Uterus (tissue), 2 donors: ENCODE results near the gene ACSL4.

ENCODE experiments used
- POLR2A ChIP-seq, 2 donors: fragments of 450-650 bp; IDR thresholded peaks; one replicate each; pipeline ENCODE4 v1.6.1; 2016; ENCODE audit warnings: antibody characterized with exemption in 2 of 2, mild to moderate bottlenecking in 1 of 2, moderate library complexity in 1 of 2
- TF ChIP-seq, protein P1 (sequence below), 4 experiments: fragments of 200-600 bp in 2 of 4; fragments of 450-650 bp in 2 of 4; sonication (generic) in 2 of 4; IDR thresholded peaks; one replicate each; pipeline ENCODE4 v1.5.1; 2016 to 2019; ENCODE audit warnings: antibody characterized with exemption in 4 of 4, mild to moderate bottlenecking in 2 of 4, moderate library complexity in 1 of 4

DNA sequence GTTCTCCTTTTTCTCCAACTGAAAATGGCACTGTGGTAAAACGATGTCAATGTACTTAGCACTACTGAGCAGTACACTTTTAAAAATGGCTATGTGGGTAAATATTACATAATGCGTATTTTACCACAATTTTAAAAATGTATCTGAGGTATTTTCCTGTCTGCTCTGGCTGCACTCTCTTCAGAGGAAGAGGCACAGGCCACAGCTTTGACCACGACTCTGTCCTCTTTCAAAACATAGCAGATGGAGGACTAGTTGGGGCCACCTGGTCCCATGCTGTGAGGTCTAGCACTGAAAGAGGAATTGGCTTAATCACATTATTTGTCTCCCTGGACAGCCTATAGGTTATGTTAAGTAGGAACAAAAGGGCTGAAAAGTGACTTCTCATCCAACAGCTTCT is 113.3 kb downstream of the ACSL4 start:
- TF ChIP-seq, protein P1, sequence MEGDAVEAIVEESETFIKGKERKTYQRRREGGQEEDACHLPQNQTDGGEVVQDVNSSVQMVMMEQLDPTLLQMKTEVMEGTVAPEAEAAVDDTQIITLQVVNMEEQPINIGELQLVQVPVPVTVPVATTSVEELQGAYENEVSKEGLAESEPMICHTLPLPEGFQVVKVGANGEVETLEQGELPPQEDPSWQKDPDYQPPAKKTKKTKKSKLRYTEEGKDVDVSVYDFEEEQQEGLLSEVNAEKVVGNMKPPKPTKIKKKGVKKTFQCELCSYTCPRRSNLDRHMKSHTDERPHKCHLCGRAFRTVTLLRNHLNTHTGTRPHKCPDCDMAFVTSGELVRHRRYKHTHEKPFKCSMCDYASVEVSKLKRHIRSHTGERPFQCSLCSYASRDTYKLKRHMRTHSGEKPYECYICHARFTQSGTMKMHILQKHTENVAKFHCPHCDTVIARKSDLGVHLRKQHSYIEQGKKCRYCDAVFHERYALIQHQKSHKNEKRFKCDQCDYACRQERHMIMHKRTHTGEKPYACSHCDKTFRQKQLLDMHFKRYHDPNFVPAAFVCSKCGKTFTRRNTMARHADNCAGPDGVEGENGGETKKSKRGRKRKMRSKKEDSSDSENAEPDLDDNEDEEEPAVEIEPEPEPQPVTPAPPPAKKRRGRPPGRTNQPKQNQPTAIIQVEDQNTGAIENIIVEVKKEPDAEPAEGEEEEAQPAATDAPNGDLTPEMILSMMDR (IDR thresholded peaks at IDR 0.05), result no peak
- no peak for TF ChIP-seq POLR2A (IDR thresholded peaks at IDR 0.05)
